Keratinocyte (primary cell): Measurements from ENCODE around the gene TOP1. TPM values are rescaled to one million over a fixed set of nuclear protein-coding genes. Genes with fewer than 3 reads are reported as not detected.

Source experiments
- DNase-seq: peaks from one replicate; pipeline ENCODE4 v3.0.0-alpha.2; 2011; ENCODE audit warnings: low read depth, missing footprints, low spot score
- FAIRE-seq: peaks from 2 replicates; lab custom pipeline; 2011; peaks lifted over from hg19 to GRCh38; lab: Jason Lieb, UNC
- H2AFZ ChIP-seq: 2 replicates; pipeline ENCODE4 v1.6.0; 2012; ENCODE audit warnings: low read length, control low read depth, inconsistent platforms; ENCODE audit not compliant: control insufficient read depth
- H3K27ac ChIP-seq: 2 replicates; pipeline ENCODE4 v1.5.1; 2011; ENCODE audit warnings: low read length; ENCODE audit not compliant: control insufficient read depth, insufficient read depth
- H3K27me3 ChIP-seq: 3 replicates; pipeline ENCODE4 v1.6.0; 2011; ENCODE audit warnings: low read length; ENCODE audit not compliant: control insufficient read depth, insufficient read depth; ENCODE audit errors: extremely low read depth
- H3K36me3 ChIP-seq, 2 experiments: 2 replicates in 1 of 2; 3 replicates in 1 of 2; pipeline ENCODE4 v1.5.1; 2011; ENCODE audit warnings: low read length in 2 of 2, mild to moderate bottlenecking in 1 of 2; ENCODE audit not compliant: control insufficient read depth in 2 of 2, insufficient read depth in 2 of 2; ENCODE audit errors: extremely low read depth in 1 of 2
- H3K4me1 ChIP-seq: 3 replicates; pipeline ENCODE4 v1.5.1; 2011; ENCODE audit warnings: low read length; ENCODE audit not compliant: control insufficient read depth, insufficient read depth; ENCODE audit errors: extremely low read depth
- H3K4me2 ChIP-seq: 3 replicates; pipeline ENCODE4 v1.6.0; 2011; ENCODE audit warnings: low read depth, low read length; ENCODE audit not compliant: control insufficient read depth, insufficient read depth; ENCODE audit errors: extremely low read depth
- H3K4me3 ChIP-seq, 3 experiments: fragments of 200-600 bp in 1 of 3; sonication (generic) in 1 of 3; 2 replicates in 2 of 3; 3 replicates in 1 of 3; pipeline ENCODE4 v1.5.1; 2011 to 2016; ENCODE audit warnings: low read length in 3 of 3, mild to moderate bottlenecking in 3 of 3, control low read depth in 2 of 3, inconsistent platforms in 1 of 3, low read depth in 1 of 3, mixed read lengths in 1 of 3, mixed run types in 1 of 3, moderate library complexity in 1 of 3; ENCODE audit not compliant: control insufficient read depth in 2 of 3, insufficient read depth in 2 of 3; ENCODE audit errors: extremely low read depth in 1 of 3
- H3K79me2 ChIP-seq: 2 replicates; pipeline ENCODE4 v1.6.0; 2012; ENCODE audit warnings: low read length; ENCODE audit not compliant: control insufficient read depth, insufficient read depth
- H3K9ac ChIP-seq: 3 replicates; pipeline ENCODE4 v1.6.0; 2011; ENCODE audit warnings: low read length; ENCODE audit not compliant: control insufficient read depth, insufficient read depth; ENCODE audit errors: extremely low read depth
- H3K9me1 ChIP-seq: 3 replicates; pipeline ENCODE4 v1.6.0; 2011; ENCODE audit warnings: low read length; ENCODE audit not compliant: control insufficient read depth, insufficient read depth; ENCODE audit errors: extremely low read depth
- H3K9me3 ChIP-seq: 2 replicates; pipeline ENCODE4 v1.5.1; 2012; ENCODE audit warnings: low read depth, low read length; ENCODE audit not compliant: control insufficient read depth
- H4K20me1 ChIP-seq: 3 replicates; pipeline ENCODE4 v1.6.0; 2011; ENCODE audit warnings: low read length; ENCODE audit not compliant: control insufficient read depth, insufficient read depth; ENCODE audit errors: extremely low read depth
- CTCF ChIP-seq, 3 experiments: IDR thresholded peaks in 1 of 3; conservative IDR thresholded peaks in 1 of 3; optimal IDR thresholded peaks in 1 of 3; 2 replicates in 2 of 3; 3 replicates in 1 of 3; pipeline versions ENCODE3 to v1.5.1; 2011; ENCODE audit warnings: low read length in 3 of 3, mild to moderate bottlenecking in 3 of 3, moderate library complexity in 2 of 3, control low read depth in 1 of 3, inconsistent platforms in 1 of 3; ENCODE audit not compliant: insufficient read depth in 2 of 3; ENCODE audit errors: extremely low read depth in 1 of 3
- EZH2 ChIP-seq: IDR thresholded peaks from one replicate; pipeline ENCODE4 v1.6.1; 2012; ENCODE audit warnings: inconsistent platforms, mild to moderate bottlenecking, low read length, moderate library complexity
- dilution Hi-C: fragments of 300-500 bp; cut with MboI; formaldehyde crosslinking; loops from one replicate; pipeline ENCODE4 v1.7.0; 2020; ENCODE audit warnings: low sequenced_read_pairs; ENCODE audit not compliant: extremely low pct_ligation_motif_present
- polyA plus RNA-seq, 5 experiments: library from polyadenylated mRNA; depleted of rRNA in 3 of 5; stranded (reverse) in 3 of 5; stranded (forward) in 1 of 5; unstranded in 1 of 5; fragments of >200 nt; gene quantifications; 1 replicate in 1 of 5; 2 replicates in 3 of 5; 3 replicates in 1 of 5; pipeline versions ENCODE4 v1.2.1 to v1.2.3, GENCODE V29; 2011 to 2012; ENCODE audit warnings: missing spikeins in 2 of 5, low read depth in 1 of 5, low replicate concordance in 1 of 5

TOP1 gene
- polyA plus RNA-seq, 1 donor (not counting 4 experiments of a cell fraction or from before 2014, with no cell fraction given) = 25.2 TPM

- TF ChIP-seq EZH2 (no peak), CTCF (optimal IDR thresholded peaks at IDR 0.05 in 1 of 3, IDR thresholded peaks at IDR 0.05 in 1 of 3, conservative IDR thresholded peaks at IDR 0.05 in 1 of 3; ENCODE audit: extremely low read depth in 1 of 3, insufficient read depth in 2 of 3, low read length in 3 of 3) (no peak)
- no peaks in the 10 kb centered on the region for H3K9me3 ChIP-seq
- H4K20me1 ChIP-seq = no peaks in the 10 kb centered on the region
- H3K27ac ChIP-seq = no peak overlapping the region
- H3K9me1 ChIP-seq = no peaks in the 10 kb centered on the region
- FAIRE-seq (no peak), DNase-seq (no peak)
- H3K4me2 ChIP-seq = no peak overlapping the region
- H3K4me3 ChIP-seq = no peak overlapping the region
- H3K9ac ChIP-seq = no peak overlapping the region
- dilution Hi-C loops = no loop called here
- no peaks in the 10 kb centered on the region for H3K27me3 ChIP-seq
- H3K4me1 ChIP-seq = peaks cover under 1% of the 10 kb centered on the region
- peaks cover 19% of the 10 kb centered on the region for H3K79me2 ChIP-seq
- H3K36me3 ChIP-seq = peaks cover 14 to 36% of the 10 kb centered on the region in 2 experiments
- no peak overlapping the region for H2AFZ ChIP-seq
Measured at GRCh38 chr20:41081276-41081814, 52.7 kb downstream of the TOP1 start.

- Histone ChIP-seq H3K9me1 (no peaks in the 10 kb centered on the region), H4K20me1 (no peaks in the 10 kb centered on the region), H3K27me3 (no peaks in the 10 kb centered on the region), H3K4me2 (no peak overlapping the region), H3K9me3 (no peaks in the 10 kb centered on the region), H3K27ac (no peak overlapping the region), H3K4me3 (no peak overlapping the region), H3K4me1 (peaks cover 10% of the 10 kb centered on the region), H3K79me2 (peaks cover 10% of the 10 kb centered on the region), H3K9ac (no peak overlapping the region), H2AFZ (no peak overlapping the region), H3K36me3 (peaks cover 13 to 40% of the 10 kb centered on the region in 2 experiments)
- dilution Hi-C loops = no loop called here
- DNase-seq = no peak
- TF ChIP-seq CTCF (optimal IDR thresholded peaks at IDR 0.05 in 1 of 3, IDR thresholded peaks at IDR 0.05 in 1 of 3, conservative IDR thresholded peaks at IDR 0.05 in 1 of 3; ENCODE audit: extremely low read depth in 1 of 3, insufficient read depth in 2 of 3, low read length in 3 of 3) (no peak), EZH2 (no peak)
- FAIRE-seq = no peak
Measured at GRCh38 chr20:41082306-41082705, 53.7 kb downstream of the TOP1 start.
